ENCODE data around the gene KRTAP5-2. TPM values are rescaled to one million over a fixed set of nuclear protein-coding genes. Genes with fewer than 3 reads are reported as not detected.
"Not testable (repeated sequence)": the region's sequence is repeated elsewhere in the genome, so short reads cannot be mapped to it uniquely, and the experiment has no call there.

The KRTAP5-2 gene
- total RNA-seq (2022) (not detected in 2 replicates), Bru-seq, nascent RNA (not detected), BruChase-seq, experiment 1, labeled RNA remaining after a 6-hour chase (not detected), BruChase-seq, experiment 2, labeled RNA remaining after a 2-hour chase (not detected)
- long read RNA-seq = 0 reads

- no peaks in the 10 kb centered on the region for H3K9me3 Mint-ChIP-seq (ENCODE audit: low read depth, unreplicated experiment)
- no peak within 1 kb of the TSS for H3K27ac Mint-ChIP-seq (ENCODE audit: unreplicated experiment)
- H3K4me3 Mint-ChIP-seq (ENCODE audit: low read depth, unreplicated experiment) = no peak within 1 kb of the TSS
- BruUV-seq (replicated peaks) = no TSS peak
- TF ChIP-seq CTCF (IDR thresholded peaks at IDR 0.05; ENCODE audit: unreplicated experiment) = no peak
- H3K4me1 Mint-ChIP-seq (ENCODE audit: low read depth, unreplicated experiment) = no peaks in the 10 kb centered on the region
- H3K27me3 Mint-ChIP-seq (ENCODE audit: unreplicated experiment) = peaks cover 100% of the 10 kb centered on the region
- intact Hi-C loops (cut with micrococcal nuclease; ENCODE audit: unreplicated experiment) = no loop called here
- H3K36me3 Mint-ChIP-seq (ENCODE audit: insufficient read depth, unreplicated experiment) = no peaks in the 10 kb centered on the region
- CTCF ChIA-PET = no interaction called here
- DNase-seq = no peak
Observed at GRCh38 chr11:1597994-1598380, at the start of gene KRTAP5-2. KRTAP5-2 (minus strand) TSS chr11:1598294; CDS start chr11:1598250, 44 bp downstream.

- not testable (repeated sequence) for H3K36me3 Mint-ChIP-seq (ENCODE audit: insufficient read depth, unreplicated experiment)
Observed at GRCh38 chr11:1646540-1646939, 48.4 kb upstream of the KRTAP5-2 start.

GRCh38 chr11:1645357-1645821, 47.3 kb upstream of the KRTAP5-2 start:
- DNase-seq = no peak
- BruUV-seq (replicated peaks) = no TSS peak
- Mint-ChIP-seq H3K36me3 (ENCODE audit: insufficient read depth, unreplicated experiment) (no peaks in the 10 kb centered on the region), H3K9me3 (ENCODE audit: low read depth, unreplicated experiment) (no peaks in the 10 kb centered on the region), H3K4me3 (ENCODE audit: low read depth, unreplicated experiment) (no peak overlapping the region), H3K27me3 (ENCODE audit: unreplicated experiment) (peaks cover 76% of the 10 kb centered on the region), H3K27ac (ENCODE audit: unreplicated experiment) (no peak overlapping the region), H3K4me1 (ENCODE audit: low read depth, unreplicated experiment) (no peaks in the 10 kb centered on the region)
- CTCF ChIA-PET = no interaction called here
- TF ChIP-seq CTCF (IDR thresholded peaks at IDR 0.05; ENCODE audit: unreplicated experiment) = no peak
- intact Hi-C loops (cut with micrococcal nuclease; ENCODE audit: unreplicated experiment) = no loop called here

More at GRCh38 chr11:1646540-1646939, 48.4 kb upstream of the KRTAP5-2 start:
- H3K4me1 Mint-ChIP-seq (ENCODE audit: low read depth, unreplicated experiment); H3K4me3 Mint-ChIP-seq (ENCODE audit: low read depth, unreplicated experiment); DNase-seq; H3K9me3 Mint-ChIP-seq (ENCODE audit: low read depth, unreplicated experiment); H3K27ac Mint-ChIP-seq (ENCODE audit: unreplicated experiment); intact Hi-C loops (cut with micrococcal nuclease; ENCODE audit: unreplicated experiment); BruUV-seq (replicated peaks): not testable (repeated sequence)
- H3K27me3 Mint-ChIP-seq (ENCODE audit: unreplicated experiment) = peaks cover 76% of the 10 kb centered on the region
- CTCF ChIA-PET = interaction anchor here (0.6 kb wide), 1 partner anchor 132 kb away, joined by 3 read pairs; no protein-coding TSS in a partner anchor

GRCh38 chr11:1644601-1645356, 46.7 kb upstream of the KRTAP5-2 start:
- Mint-ChIP-seq H3K27me3 (ENCODE audit: unreplicated experiment) (peaks cover 79% of the 10 kb centered on the region), H3K4me3 (ENCODE audit: low read depth, unreplicated experiment) (no peak overlapping the region), H3K9me3 (ENCODE audit: low read depth, unreplicated experiment) (no peaks in the 10 kb centered on the region), H3K36me3 (ENCODE audit: insufficient read depth, unreplicated experiment) (no peaks in the 10 kb centered on the region), H3K27ac (ENCODE audit: unreplicated experiment) (no peak overlapping the region), H3K4me1 (ENCODE audit: low read depth, unreplicated experiment) (no peaks in the 10 kb centered on the region)
- BruUV-seq (replicated peaks) = no TSS peak
- no peak for TF ChIP-seq CTCF (IDR thresholded peaks at IDR 0.05; ENCODE audit: unreplicated experiment)
- no peak for DNase-seq
- CTCF ChIA-PET = no interaction called here
- intact Hi-C loops (cut with micrococcal nuclease; ENCODE audit: unreplicated experiment) = no loop called here

Data from Calu3 (cell line).